HG03575 (cell line): ENCODE measurements around the gene LRBA.

Experiments
- ATAC-seq: cut with Tn5 transposase; IDR thresholded peaks from one replicate; pipeline ENCODE4 v1.9.1; 2021; ENCODE audit not compliant: unreplicated experiment, insufficient number of reproducible peaks, low FRiP score; ENCODE audit errors: extremely low read depth

The LRBA gene

GRCh38 chr4:150853882-150854281 is 161.2 kb downstream of the LRBA start:
- no peak for ATAC-seq

GRCh38 chr4:150852216-150852615 is 162.9 kb downstream of the LRBA start:
- ATAC-seq = no peak

GRCh38 chr4:150849016-150849415 is 166.1 kb downstream of the LRBA start:
- ATAC-seq = no peak

- peak; percentile 96 for ATAC-seq
Observed at GRCh38 chr4:150828159-150828558, 186.9 kb downstream of the LRBA start.

- no peak for ATAC-seq
Observed at GRCh38 chr4:150827226-150827625, 187.9 kb downstream of the LRBA start.

GRCh38 chr4:150826306-150826705 is 188.8 kb downstream of the LRBA start:
- ATAC-seq = no peak

- no peak for ATAC-seq
Observed at GRCh38 chr4:150822407-150822806, 192.7 kb downstream of the LRBA start.

- ATAC-seq = no peak
Observed at GRCh38 chr4:150821641-150822040, 193.4 kb downstream of the LRBA start.

- ATAC-seq = no peak
Observed at GRCh38 chr4:150820409-150820808, 194.7 kb downstream of the LRBA start.

GRCh38 chr4:150818661-150819060 is 196.4 kb downstream of the LRBA start:
- no peak for ATAC-seq

GRCh38 chr4:150817804-150818528 is 197.1 kb downstream of the LRBA start:
- ATAC-seq = no peak

GRCh38 chr4:150817017-150817416 is 198.1 kb downstream of the LRBA start:
- no peak for ATAC-seq

- ATAC-seq = no peak
Observed at GRCh38 chr4:150816491-150816890, 198.6 kb downstream of the LRBA start.

- ATAC-seq = no peak
Observed at GRCh38 chr4:150814873-150815272, 200.2 kb downstream of the LRBA start.

- ATAC-seq = no peak
Observed at GRCh38 chr4:150805183-150806025, 209.7 kb downstream of the LRBA start.

GRCh38 chr4:150801833-150802232 is 213.3 kb downstream of the LRBA start:
- no peak for ATAC-seq

- no peak for ATAC-seq
Observed at GRCh38 chr4:150799207-150799606, 215.9 kb downstream of the LRBA start.

GRCh38 chr4:150794706-150795105 is 220.4 kb downstream of the LRBA start:
- ATAC-seq = no peak

- ATAC-seq = no peak
Observed at GRCh38 chr4:150789864-150790263, 225.2 kb downstream of the LRBA start.

- no peak for ATAC-seq
Observed at GRCh38 chr4:150784939-150785338, 230.1 kb downstream of the LRBA start.
